IPS DF 4.7 (cell line): Measurements from ENCODE around the gene DYNC2LI1.

ENCODE experiments used
- DNase-seq: peaks from one replicate; pipeline ENCODE4 v3.0.0-alpha.2; 2013; ENCODE audit warnings: low spot score; ENCODE audit errors: extremely low read depth

DYNC2LI1 gene

GRCh38 chr2:43845181-43845580 is 71.3 kb downstream of the DYNC2LI1 start:
- DNase-seq = no peak

GRCh38 chr2:43846140-43846793 is 72.4 kb downstream of the DYNC2LI1 start:
- no peak for DNase-seq

- no peak for DNase-seq
Observed at GRCh38 chr2:43848214-43848613, 74.4 kb downstream of the DYNC2LI1 start.

GRCh38 chr2:43851011-43851980 is 77.5 kb downstream of the DYNC2LI1 start:
- DNase-seq = no peak

- DNase-seq = no peak
Observed at GRCh38 chr2:43852196-43852730, 78.4 kb downstream of the DYNC2LI1 start.

- DNase-seq = no peak
Observed at GRCh38 chr2:43853141-43854081, 79.6 kb downstream of the DYNC2LI1 start.

GRCh38 chr2:43854671-43855070 is 80.8 kb downstream of the DYNC2LI1 start:
- DNase-seq = no peak

GRCh38 chr2:43855292-43855691 is 81.5 kb downstream of the DYNC2LI1 start:
- DNase-seq = no peak
